Measurements from ENCODE around the gene LRRC52.

LRRC52 gene

DNA sequence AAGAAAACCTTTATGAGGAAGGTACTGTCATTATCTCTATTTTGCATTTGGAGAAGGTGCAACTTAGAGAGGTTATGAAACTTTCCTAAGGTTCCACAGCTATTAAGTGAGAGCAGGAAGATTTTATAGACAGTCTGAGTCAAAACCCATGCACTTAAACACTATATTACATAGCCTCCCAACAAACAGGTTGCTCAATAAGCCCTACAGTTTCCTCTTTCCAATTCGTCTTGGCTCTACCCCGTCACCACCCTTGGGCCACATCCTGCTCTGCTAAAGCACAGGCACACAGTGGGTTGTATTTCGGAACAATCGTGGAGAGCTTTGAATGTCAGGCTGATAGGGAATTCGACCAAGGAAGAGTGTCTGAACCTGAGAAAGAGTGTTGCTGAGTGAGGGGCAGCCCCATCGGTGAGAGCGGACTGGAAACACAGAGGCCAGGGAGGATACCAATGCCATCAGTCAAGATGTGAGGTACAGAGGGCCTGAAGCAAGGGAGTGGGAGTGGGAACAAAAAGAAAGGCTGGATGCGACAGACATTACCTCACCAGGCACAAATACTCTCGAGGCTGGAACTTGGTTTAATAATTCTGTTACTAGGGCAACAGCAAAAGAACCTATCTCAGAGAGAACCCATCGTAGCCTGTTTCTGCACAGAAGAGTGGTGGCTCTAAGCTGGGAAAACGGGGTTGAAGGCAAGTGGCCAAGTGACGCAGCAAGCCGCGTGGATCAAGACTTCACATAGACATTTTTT is 6.3 kb upstream of the LRRC52 start:
- DNase-seq (ENCODE audit: low spot score), result no peak

DNA sequence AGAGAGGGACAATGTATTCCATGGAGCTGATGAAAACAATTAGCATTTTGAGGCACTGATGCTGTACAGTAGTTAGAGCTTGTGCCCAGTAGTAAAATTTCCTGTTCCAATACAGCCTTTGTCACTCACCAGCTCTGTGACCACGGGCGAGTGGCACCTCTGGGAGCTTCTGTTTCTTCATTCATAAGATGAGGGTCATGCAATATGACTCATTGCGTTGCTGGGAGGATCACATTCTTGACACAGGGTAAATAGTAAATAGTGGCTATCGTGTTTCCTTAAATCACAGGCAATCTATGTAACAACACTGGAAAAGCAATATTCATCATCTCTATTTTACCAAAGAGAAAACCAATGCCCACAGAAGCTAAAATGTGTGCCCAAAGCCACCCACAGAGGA is 4.5 kb upstream of the LRRC52 start:
- DNase-seq (ENCODE audit: low spot score), result no peak

DNA sequence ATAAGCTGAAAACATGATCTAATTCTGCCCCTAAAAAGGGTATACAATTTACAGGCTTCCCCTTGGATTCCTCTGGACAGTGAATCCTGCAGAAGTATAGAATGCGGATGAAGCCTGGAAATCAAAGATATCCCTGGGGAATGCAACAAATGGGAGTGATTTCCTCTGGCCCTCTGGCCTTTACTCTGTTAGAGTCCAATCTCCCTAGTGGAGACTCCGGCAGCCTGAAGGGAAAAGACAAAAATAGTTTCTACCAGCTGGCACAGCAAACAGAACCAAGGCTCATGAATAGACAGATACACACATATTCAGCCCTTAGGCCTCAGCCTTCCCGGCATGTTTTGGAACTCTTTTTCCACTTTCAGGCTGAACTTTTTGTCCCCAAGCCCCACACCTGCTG is 3.9 kb upstream of the LRRC52 start:
- no peak for DNase-seq (ENCODE audit: low spot score)

DNA sequence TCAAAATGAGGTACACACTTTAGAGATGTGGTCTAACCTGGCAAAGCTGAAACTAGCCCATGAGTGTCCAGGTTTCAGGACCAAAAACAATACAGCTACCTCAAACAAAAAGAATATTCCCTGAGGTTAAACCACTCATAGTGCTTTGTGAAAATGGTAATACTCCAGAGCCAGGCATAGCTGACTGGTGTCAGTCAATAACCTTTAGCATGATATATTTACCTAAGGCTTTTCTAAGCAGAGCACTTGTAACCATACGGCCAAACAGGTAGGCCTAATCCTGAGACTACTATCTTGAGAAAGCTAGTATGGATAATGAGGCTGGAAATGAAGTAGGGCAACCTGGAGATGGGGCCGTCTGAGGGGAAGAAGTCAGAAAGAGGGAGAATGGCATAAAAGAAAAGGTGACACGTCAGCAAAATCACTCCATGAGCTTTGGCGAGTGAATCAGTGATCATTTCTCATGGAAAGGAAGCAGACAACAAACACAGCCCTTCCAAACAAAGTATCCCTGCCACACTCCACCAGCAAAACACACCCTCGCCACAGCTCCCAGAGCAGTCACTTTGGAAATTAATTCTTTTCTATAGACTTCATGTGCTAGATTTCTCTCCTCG is 1.7 kb upstream of the LRRC52 start:
- no peak for DNase-seq (ENCODE audit: low spot score)

DNA sequence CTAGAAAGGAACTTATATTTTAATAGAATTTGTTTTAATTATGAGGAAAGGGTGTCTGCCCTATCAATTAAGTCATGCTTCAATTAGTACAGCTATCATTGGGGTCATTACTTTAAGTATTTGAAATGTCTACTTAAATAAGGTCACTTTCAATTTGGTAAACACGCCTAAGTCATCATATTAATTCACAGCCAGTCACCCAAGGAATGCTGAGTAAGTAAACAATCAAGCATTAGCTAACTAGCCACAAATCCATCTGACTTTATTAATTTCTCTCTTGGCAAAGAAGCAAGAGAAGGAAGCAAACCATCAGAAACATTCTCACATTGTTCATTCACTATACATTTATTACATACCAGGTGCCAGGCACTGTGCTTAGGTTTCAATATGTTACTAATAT is 1.2 kb upstream of the LRRC52 start:
- DNase-seq (ENCODE audit: low spot score), result no peak

DNA sequence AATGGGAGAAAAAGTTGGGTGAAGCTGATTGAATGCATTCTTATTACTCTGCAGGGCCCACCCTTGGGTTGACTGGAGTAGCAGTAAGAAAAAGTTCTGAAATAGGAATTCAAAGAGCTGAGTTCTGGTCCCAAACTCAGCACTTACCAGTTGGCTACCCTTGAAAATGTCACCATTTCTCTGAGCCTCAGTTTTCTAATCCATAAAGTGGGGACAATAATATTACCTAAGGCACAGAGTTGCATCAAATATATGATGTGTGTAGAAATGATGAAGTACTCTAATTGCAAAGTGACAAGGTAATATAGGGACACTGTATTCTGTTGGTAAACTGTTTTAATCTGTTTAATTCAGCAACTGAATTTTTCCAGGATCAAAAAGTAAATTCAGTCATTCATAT is 1.2 kb downstream of the LRRC52 start:
- no peak for DNase-seq (ENCODE audit: low spot score)

DNA sequence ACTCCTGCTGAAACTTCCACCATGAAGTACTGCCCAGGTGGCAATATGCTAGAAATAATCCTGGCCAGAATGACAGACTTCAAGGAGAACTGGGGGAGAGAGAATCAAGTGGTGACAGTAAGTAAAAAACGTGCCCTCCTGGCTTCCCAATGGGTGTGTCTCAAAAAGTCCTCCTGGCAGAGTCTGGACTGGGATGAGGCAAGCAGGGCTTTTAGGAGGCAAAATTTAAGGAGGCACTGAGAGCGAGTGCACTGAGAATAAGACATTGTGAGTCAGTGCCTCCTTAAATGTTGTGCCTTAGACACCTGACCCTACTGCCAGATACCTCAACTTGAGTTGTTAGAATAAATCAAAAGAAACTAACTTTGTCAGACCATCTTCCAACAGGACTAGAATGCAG is 2.2 kb downstream of the LRRC52 start:
- no peak for DNase-seq (ENCODE audit: low spot score)

DNA sequence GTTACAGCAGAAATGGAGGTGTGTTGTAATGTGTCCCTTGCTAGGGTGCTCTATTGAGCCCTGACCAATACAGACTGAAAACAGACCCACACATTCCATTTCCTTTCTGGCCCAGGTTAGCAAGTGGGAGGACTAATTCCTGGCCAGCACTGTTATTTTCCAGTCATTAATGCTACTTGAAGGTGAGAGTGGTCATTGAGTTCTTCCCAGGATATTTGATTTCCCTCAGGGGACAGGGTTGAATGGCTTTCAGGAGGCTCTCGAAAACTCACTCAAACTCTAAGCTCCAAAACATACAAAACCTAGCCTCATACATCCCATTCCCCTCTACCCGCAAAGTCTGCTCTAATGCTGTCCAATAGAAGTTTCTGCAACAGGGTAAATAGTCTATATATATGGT is 6.2 kb downstream of the LRRC52 start:
- DNase-seq (ENCODE audit: low spot score), result no peak

DNA sequence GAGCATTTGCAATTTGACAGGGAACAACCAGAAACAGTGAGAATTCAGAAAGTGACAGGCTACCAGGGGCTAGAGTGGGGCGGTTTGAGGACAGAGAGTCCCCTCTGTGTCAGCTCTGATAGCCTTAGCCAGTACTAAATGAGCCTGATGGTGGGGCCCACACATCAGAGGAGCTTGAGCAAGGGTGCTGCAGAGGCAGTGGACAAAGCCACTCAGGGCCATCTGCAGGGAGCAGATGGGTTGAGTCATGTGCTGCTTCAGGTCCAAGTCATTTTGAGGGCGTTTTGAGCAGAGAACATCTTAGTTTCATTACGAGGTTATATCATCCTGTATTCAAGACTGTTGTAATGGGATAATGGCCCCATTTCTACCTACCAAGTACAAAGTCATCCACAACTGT is 7.7 kb downstream of the LRRC52 start:
- DNase-seq (ENCODE audit: low spot score), result no peak

DNA sequence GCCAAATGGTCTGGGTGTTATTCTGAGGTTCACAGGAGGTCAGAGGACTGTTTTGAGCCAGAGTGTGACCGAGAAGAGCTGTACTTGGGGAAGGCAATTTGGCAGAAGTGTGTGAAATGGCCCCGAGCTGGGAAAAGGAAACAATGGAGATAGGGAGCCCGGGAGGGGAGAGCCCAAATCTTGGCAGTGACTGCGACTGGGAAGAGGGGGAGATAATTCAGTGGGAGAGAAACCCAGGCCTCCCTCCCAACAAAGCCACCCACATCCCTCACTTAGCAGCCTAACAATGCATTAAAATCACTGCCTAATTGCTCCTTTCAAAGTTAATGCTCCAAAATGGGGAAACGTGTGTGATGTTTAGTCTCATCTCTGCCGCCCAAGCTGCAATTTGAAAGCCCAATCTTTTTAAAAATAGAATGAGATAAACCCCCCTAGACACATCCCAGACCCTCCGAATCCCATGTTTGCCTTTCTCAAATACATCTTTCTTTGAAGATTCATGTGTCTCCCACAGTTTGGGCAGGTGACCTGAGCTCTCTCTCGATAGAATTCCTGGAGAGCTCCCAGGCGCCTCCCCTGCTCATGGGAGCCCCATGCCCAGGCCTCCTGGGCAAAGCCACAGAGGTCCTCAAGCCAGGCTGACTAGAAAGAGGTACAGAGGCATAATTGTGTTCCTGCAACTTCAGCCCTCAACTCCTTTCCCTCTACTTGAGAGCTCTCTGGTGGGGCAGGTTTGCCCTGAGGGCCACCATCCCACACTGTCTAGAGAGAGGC is 17.3 kb downstream of the LRRC52 start:
- DNase-seq (ENCODE audit: low spot score), result no peak

DNA sequence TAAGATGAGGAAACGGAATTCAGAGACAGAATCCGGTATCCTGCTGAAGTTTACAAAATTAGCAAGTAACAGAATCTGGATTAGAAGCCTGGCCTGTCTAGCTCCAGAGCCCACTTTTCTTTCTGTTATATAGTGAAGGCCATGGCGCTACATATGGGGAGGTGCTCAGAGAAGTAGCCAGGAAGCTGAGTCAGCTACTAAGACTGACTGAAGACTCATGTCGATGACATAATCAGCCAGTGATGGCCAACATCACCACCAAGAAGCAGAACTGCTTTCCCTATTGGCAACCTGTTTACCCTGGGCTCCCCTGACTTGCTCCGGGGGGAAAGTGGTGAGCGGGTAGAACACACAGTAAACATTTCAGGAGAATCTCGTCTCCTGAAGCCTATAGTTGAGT is 18.8 kb downstream of the LRRC52 start:
- no peak for DNase-seq (ENCODE audit: low spot score)

DNA sequence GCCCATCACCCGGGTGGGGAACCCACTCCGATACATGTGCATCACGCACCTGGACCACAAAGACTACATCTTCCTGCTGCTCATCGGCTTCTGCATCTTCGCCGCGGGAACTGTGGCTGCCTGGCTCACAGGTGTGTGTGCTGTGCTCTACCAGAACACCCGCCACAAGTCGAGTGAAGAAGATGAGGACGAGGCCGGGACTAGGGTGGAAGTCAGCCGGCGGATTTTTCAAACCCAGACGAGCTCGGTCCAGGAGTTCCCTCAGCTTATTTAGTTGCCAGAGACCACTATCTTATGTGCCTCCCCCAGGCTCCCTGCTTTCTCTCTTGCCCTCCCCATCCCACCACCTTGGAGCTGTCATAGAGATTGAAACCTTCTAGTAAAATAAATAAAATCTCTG is 19.8 kb downstream of the LRRC52 start:
- no peak for DNase-seq (ENCODE audit: low spot score)

DNA sequence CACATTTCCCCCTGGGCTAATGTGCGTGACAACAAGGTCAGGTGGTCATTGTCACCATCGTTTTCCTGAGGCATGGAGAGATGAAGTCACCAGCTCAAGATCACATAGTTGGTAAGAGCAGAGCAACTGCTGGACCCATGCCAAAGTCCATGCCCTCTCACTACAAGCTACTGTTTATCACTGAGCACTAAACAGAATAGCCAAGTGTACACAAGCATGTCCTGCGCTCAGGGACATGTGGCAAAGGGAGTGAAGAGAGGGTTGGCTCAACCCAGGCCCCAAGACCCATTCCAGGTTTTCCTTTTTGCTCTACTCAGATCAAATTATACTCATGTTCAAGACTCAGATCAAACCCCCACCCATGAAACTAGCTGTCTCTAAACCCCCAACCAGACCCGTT is 20.8 kb downstream of the LRRC52 start:
- DNase-seq (ENCODE audit: low spot score), result no peak

DNA sequence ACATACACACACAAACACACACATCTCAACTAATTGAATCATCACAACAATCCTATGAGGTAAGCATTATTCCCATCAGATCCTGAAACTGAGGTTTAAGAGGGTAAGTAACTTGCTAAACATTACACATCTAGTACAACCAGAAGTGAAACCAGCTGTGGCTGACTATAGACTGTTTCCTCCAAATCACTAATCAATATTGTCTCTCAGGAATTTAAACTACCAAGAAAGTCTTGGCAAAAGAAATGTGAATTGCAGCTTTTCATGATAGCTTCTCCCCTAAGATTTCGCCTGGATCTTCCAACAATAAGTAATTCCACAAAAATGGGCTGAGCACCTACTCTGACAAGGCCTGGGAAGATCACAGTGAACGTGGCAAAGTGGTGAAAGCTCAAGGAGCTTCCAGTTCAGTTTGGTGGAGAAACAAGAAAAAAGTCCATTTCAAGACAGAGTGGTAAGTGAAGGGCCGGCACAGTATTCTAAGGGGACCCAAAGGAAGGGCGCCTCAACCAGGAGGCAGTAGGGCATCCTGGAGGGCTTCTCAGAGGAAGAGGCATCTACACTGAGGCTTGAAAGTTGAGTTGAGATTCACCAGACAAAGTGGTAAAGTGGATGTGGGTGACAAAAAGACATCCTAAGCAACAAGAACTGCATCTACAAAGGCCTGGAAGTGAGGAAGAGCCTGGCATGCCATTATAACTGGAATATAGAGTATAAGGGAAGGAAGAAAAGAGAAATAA is 22.1 kb downstream of the LRRC52 start:
- DNase-seq (ENCODE audit: low spot score), result no peak

DNA sequence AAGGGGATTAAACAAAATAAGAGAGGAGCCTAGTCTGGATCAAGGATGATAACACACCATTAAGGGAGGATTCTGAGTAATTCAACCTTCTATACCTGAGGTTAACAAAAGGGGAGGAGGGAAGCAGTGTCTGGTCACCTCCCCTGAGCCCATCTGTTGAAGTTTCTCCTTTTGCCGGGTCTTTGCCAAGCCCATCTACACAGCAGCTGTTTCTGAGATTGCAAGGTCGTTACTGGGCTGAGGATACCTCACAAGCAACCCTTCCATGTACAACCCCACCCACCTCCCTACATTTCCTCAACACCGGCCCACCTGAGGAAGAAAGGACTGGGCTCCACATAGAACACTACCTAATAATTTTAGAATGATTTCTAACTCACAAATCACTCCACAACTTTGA is 26.3 kb downstream of the LRRC52 start:
- DNase-seq (ENCODE audit: low spot score), result no peak

DNA sequence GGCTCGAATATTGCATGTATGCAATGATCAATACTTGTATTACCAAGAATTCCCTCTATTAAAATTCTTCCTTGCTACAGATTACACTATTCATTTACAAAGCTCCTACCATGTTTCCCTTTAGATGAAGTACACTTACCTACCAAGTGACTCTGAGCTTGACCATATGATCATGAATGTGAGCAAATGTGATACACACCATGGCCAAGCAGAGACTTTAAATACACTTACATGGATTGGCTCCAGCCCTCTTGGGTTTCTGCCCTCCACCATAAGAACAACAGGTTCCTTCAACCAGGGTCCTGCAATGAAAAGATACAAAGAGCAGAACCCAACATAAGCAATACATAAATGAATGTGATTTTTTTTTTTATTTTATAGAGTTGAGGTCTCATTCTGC is 30.0 kb downstream of the LRRC52 start:
- no peak for DNase-seq (ENCODE audit: low spot score)

DNA sequence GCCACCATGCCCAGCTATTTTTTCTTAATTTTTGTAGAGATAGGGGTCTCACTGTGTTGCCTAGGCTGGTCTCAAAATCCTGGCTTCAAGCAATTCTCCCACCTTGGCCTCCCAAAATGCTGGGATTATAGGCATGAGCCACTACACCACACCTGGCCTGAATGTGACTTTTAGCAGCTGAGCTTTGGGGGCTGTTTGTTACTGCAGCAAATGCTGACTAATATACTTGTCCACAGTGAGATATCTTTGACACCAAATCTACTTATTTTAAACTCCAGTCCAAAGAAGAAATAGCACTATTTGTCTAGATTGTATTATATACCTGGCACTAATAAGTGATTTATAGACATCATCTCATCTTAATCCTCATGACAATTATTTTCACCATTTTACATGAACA is 30.5 kb downstream of the LRRC52 start:
- no peak for DNase-seq (ENCODE audit: low spot score)

DNA sequence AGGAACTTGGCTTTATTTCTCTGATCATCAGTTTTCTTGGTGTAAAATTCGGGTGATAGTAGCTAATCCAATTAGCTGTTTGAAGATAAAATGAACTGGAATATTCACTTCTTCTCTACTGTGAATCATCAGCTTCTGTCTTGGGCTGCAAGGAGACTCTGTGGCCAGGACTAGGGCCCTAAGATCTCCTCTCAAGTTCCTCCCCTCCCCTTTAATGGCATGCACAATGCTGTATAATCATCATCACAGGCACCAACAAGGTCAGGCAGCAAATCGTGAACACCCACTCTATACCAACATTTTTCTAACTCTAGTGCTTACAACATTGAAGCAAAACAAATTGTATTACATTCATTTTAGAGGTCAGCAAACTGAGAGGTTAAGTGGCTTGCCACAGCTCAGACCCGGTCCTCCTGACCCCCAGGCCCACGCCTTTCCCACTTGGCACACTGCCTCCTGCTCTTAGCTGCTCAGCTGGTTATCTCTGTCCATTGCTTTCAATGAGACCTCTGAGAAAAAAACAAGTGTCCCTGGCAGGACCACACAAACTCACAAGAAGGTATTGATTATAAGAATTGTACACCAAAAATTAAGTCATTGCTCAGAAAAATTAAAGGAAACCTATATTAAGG is 31.8 kb downstream of the LRRC52 start:
- no peak for DNase-seq (ENCODE audit: low spot score)

DNA sequence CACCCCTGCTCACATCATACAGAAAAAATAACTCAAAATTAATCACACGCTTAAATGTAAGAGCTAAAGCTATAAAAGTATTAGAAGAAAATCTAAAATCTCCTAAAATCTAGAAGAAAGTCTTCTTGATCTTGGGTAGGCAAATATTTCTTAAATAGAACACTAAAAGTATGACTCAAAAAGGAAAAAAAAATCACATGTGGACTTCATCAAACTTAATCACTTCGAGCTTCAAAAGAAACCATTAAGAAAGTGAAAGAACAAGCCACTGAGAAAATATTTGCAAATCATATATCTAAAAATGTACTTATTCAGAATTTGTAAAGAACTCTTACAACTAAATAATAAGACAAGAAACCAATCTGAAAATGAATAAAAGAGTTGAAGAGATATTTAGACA is 32.7 kb downstream of the LRRC52 start:
- no peak for DNase-seq (ENCODE audit: low spot score)

DNA sequence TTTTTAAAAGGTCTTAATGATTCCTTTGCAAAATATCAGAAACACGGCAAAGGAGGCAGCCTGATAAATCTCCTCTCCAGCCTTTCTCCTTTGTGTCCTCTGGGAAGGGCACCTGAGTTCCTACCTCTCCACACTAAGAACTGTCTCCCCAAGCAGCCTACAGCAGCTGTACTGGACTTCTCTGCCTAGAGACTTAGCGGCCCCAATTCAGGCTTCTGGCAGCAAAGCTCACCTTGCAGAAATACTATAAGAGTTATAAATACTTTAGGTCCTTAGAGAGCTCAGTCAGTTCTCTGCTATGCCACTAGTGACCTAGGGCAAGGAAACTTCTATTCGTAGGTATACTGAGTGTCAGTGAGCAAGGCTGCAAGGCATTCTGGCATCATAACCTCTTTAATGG is 33.9 kb downstream of the LRRC52 start:
- DNase-seq (ENCODE audit: low spot score), result no peak

DNA sequence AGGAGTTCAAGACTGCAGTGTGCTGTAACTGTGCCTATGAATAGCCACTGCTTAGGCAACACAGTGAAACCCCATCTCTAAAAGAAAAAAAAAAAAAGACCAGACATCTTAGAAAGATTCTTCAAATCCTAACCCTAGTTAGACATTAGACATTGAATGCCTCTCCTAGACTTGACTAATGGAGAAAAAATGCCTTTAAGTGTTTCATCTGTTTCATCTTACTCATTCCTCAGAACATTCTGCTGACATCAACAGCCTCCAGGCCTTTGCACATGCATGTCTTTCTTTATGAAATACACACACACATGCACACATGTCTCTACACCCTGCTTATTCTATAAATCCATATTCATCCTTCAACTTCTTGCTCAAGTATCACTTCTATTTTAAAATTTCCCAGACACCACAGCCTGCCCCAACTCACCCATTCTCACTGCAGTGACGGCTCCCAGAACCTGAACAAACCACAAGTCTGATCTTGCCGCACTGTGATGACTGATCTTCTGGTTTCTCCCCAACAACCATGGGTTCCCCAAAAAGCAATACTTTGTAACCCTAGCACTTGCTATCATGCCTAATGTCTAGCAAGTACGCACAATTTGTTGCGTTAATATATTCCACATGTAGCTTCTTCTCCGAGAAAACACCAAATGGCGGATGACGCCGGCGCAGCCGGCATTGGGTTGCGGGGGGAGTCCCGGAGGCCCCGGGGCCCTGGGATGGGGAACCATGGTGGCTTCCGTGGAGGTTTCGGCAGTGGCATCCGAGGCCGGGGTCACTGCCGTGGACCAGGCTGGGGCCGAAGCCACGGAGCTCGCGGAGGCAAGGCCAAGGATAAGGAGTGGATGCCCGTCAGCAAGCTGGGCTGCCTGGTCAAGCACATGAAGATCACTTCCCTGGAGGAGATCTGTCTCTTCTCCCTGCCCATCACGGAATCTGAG is 37.4 kb downstream of the LRRC52 start:
- no peak for DNase-seq (ENCODE audit: low spot score)

Data from CD4-positive, alpha-beta T cell treated with Interleukin-15 for 4 hours (primary cell).